NCI-H1930 (cell line): Measurements from ENCODE around the gene PPP1R8.

Experiments used
- DNase-seq, 2 experiments: peaks; one replicate each; lab custom pipeline; 2025; lab: John Stamatoyannopoulos, UW

PPP1R8 gene

GRCh38 chr1:27894521-27894920 lies 63.9 kb downstream of the PPP1R8 start:
- no peak for DNase-seq
